DND-41 (cell line): Measurements from ENCODE around the gene ZNF212.

Experiments used
- ATAC-seq: fragments of 200-7000 bp; cut with Tn5 transposase; 3 replicates; pipeline ENCODE4 v1.9.1; 2021; ENCODE audit warnings: low read depth; ENCODE audit not compliant: insufficient read depth
- DNase-seq: peaks from one replicate; pipeline ENCODE4 v3.0.0-alpha.2; 2020
- H2AFZ ChIP-seq: 2 replicates; pipeline ENCODE4 v1.6.0; 2012; ENCODE audit warnings: low read depth, low read length
- H3K27ac ChIP-seq: 2 replicates; pipeline ENCODE4 v1.5.1; 2012; ENCODE audit warnings: low read length, inconsistent platforms
- H3K27me3 ChIP-seq: fragments of 200-600 bp; sonication (generic); 2 replicates; pipeline ENCODE4 v1.6.0; 2012; ENCODE audit warnings: low read length, mild to moderate bottlenecking, inconsistent platforms; ENCODE audit not compliant: insufficient read depth, poor library complexity
- H3K36me3 ChIP-seq: 2 replicates; pipeline ENCODE4 v1.5.1; 2012; ENCODE audit warnings: low read length, inconsistent platforms; ENCODE audit not compliant: insufficient read depth
- H3K4me1 ChIP-seq: 2 replicates; pipeline ENCODE4 v1.5.1; 2012; ENCODE audit warnings: mild to moderate bottlenecking, low read length; ENCODE audit not compliant: insufficient read depth
- H3K4me2 ChIP-seq: 2 replicates; pipeline ENCODE4 v1.6.0; 2012; ENCODE audit warnings: mild to moderate bottlenecking, moderate library complexity, low read length, inconsistent platforms; ENCODE audit not compliant: insufficient read depth
- H3K4me3 ChIP-seq, 2 experiments: fragments of 200-600 bp in 1 of 2; shearing (Covaris generic) in 1 of 2; 2 replicates each; pipeline ENCODE4 v1.5.1; 2012 to 2016; ENCODE audit warnings: inconsistent platforms in 2 of 2, low read length in 2 of 2, mild to moderate bottlenecking in 2 of 2, low read depth in 1 of 2, moderate library complexity in 1 of 2
- H3K79me2 ChIP-seq: 2 replicates; pipeline ENCODE4 v1.6.0; 2012; ENCODE audit warnings: low read length, inconsistent platforms; ENCODE audit not compliant: insufficient read depth
- H3K9ac ChIP-seq: 2 replicates; pipeline ENCODE4 v1.6.0; 2012; ENCODE audit warnings: low read depth, mild to moderate bottlenecking, inconsistent platforms, low read length, moderate library complexity
- H3K9me3 ChIP-seq: 2 replicates; pipeline ENCODE4 v1.5.1; 2012; ENCODE audit warnings: low read length, moderate library complexity, mild to moderate bottlenecking, inconsistent platforms; ENCODE audit not compliant: insufficient read depth, severe bottlenecking
- H4K20me1 ChIP-seq: 2 replicates; pipeline ENCODE4 v1.6.0; 2012; ENCODE audit warnings: low read length; ENCODE audit not compliant: insufficient read depth
- EZH2 ChIP-seq: IDR thresholded peaks from 3 replicates; pipeline ENCODE4 v1.6.1; 2012; ENCODE audit warnings: borderline replicate concordance, low read depth, mild to moderate bottlenecking, moderate library complexity, low read length, inconsistent platforms; ENCODE audit not compliant: severe bottlenecking
- TF ChIP-seq, protein P1 (sequence below): IDR thresholded peaks from 2 replicates; pipeline ENCODE4 v1.5.1; 2012; ENCODE audit warnings: borderline replicate concordance, low read length, moderate library complexity, mild to moderate bottlenecking; ENCODE audit not compliant: poor library complexity, severe bottlenecking; ENCODE audit errors: extremely low read depth

Gene ZNF212

GRCh38 chr7:149286811-149287400 is 47.5 kb downstream of the ZNF212 start:
- H3K4me1 ChIP-seq: peaks cover 26% of the 10 kb centered on the region
- H3K36me3 ChIP-seq: no peaks in the 10 kb centered on the region
- no peaks in the 10 kb centered on the region for H3K79me2 ChIP-seq
- H4K20me1 ChIP-seq: no peaks in the 10 kb centered on the region
- no peak overlapping the region for H3K9ac ChIP-seq
- H3K4me2 ChIP-seq: no peak overlapping the region
- ATAC-seq (peak; percentile 34; the same call in 2 of the 3 replicates), DNase-seq (peak; percentile 34)
- no peaks in the 10 kb centered on the region for H3K9me3 ChIP-seq
- H3K27me3 ChIP-seq: no peaks in the 10 kb centered on the region
- TF ChIP-seq, protein P1, sequence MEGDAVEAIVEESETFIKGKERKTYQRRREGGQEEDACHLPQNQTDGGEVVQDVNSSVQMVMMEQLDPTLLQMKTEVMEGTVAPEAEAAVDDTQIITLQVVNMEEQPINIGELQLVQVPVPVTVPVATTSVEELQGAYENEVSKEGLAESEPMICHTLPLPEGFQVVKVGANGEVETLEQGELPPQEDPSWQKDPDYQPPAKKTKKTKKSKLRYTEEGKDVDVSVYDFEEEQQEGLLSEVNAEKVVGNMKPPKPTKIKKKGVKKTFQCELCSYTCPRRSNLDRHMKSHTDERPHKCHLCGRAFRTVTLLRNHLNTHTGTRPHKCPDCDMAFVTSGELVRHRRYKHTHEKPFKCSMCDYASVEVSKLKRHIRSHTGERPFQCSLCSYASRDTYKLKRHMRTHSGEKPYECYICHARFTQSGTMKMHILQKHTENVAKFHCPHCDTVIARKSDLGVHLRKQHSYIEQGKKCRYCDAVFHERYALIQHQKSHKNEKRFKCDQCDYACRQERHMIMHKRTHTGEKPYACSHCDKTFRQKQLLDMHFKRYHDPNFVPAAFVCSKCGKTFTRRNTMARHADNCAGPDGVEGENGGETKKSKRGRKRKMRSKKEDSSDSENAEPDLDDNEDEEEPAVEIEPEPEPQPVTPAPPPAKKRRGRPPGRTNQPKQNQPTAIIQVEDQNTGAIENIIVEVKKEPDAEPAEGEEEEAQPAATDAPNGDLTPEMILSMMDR: no peak
- no peak for TF ChIP-seq EZH2
- no peak overlapping the region for H3K4me3 ChIP-seq
- no peak overlapping the region for H3K27ac ChIP-seq
- H2AFZ ChIP-seq: no peak overlapping the region

DNA sequence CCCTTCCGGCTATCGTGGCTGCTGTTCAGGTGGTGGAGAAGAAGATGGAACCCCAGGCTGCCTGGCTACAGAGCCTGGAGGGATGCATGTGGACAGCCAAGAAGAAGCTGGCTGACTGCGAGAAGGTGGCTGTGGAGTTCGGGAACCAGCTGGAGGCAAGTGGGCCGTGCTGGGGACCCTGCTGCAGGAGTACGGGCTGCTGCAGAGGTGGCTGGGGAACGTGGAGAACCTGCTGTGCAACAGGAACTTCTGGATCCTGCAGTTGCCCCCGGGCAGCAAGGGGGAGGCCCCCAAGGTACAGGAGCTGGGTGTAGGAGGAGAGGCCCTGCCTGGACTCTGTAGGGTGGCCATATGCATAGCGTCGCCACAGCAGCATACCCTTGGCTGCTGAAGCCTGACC is 48.2 kb downstream of the ZNF212 start:
- H4K20me1 ChIP-seq: no peaks in the 10 kb centered on the region
- no peak overlapping the region for H3K9ac ChIP-seq
- no peaks in the 10 kb centered on the region for H3K27me3 ChIP-seq
- H3K36me3 ChIP-seq: no peaks in the 10 kb centered on the region
- TF ChIP-seq EZH2: no peak
- TF ChIP-seq, protein P1: no peak
- no peaks in the 10 kb centered on the region for H3K9me3 ChIP-seq
- no peak overlapping the region for H2AFZ ChIP-seq
- H3K79me2 ChIP-seq: no peaks in the 10 kb centered on the region
- no peak overlapping the region for H3K4me2 ChIP-seq
- no peak overlapping the region for H3K4me3 ChIP-seq
- H3K27ac ChIP-seq: no peak overlapping the region
- H3K4me1 ChIP-seq: peaks cover 26% of the 10 kb centered on the region
- no peak for DNase-seq
- ATAC-seq: no peak

DNA sequence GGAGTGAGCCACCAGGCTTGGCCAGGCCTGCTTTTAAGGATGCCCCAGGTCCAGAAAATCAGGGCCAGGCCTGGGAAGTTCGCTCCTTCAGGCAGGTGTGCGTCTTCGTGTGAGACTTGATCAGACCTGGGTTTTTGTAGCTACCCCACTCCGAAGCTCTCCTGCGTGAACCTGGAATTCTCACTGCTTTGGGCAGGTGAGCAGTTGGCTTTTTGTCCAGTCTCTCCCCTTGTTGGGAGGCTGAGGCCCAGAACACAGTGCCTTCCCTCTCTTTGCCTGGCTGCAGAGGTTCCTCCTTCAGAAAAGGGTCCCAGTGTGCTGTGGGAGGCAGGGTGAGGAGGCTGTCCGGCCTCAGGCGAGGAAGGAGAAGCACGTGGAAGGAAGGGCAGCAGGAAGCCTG is 49.8 kb downstream of the ZNF212 start:
- Histone ChIP-seq H3K4me3 (no peak overlapping the region), H3K4me1 (peaks cover 17% of the 10 kb centered on the region), H3K27ac (no peak overlapping the region), H2AFZ (no peak overlapping the region), H3K36me3 (no peaks in the 10 kb centered on the region), H4K20me1 (no peaks in the 10 kb centered on the region), H3K9ac (no peak overlapping the region), H3K4me2 (no peak overlapping the region), H3K9me3 (no peaks in the 10 kb centered on the region), H3K27me3 (no peaks in the 10 kb centered on the region), H3K79me2 (no peaks in the 10 kb centered on the region)
- ATAC-seq (no peak), DNase-seq (no peak)
- TF ChIP-seq EZH2: no peak
- TF ChIP-seq, protein P1: no peak
